ENCODE results near the gene SCAPER.

DNA sequence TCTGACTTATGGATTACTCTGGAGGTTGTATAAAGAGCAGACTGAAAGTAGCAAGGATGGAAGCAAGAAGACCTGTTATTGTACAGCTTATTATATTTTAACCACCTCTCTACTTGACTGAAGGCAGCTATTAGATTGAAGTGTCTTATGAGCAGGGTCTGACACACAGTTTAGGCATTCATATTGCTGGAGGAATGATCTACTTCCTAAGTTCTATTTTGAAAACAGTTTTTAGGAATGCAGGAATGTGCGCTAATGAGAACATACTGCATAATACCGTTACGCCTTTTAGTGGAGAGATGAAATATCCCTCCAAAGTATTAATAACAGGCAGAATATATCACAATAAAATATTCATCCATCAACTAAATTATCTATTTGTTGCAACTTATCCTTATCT is 375.2 kb downstream of the SCAPER start:
- TF ChIP-seq EP300 (IDR thresholded peaks at IDR 0.05): no peak
- TF ChIP-seq CTCF (IDR thresholded peaks at IDR 0.05): no peak
- TF ChIP-seq POLR2A (IDR thresholded peaks at IDR 0.05): no peak
